Stomach smooth muscle (tissue), 2 donors: ENCODE measurements around the gene MMP23B.
"Not testable (repeated sequence)": the region's sequence is repeated elsewhere in the genome, so short reads cannot be mapped to it uniquely, and the experiment has no call there.

Source experiments
- H3K27ac ChIP-seq: one replicate; pipeline ENCODE4 v1.7.0; 2013; ENCODE audit warnings: mild to moderate bottlenecking, low read length, inconsistent platforms
- H3K27me3 ChIP-seq, 2 donors: one replicate each; pipeline ENCODE4 v1.7.0; 2013; ENCODE audit warnings: low read length in 2 of 2; ENCODE audit not compliant: insufficient read depth in 2 of 2, control insufficient read depth in 1 of 2
- H3K36me3 ChIP-seq, 2 donors: one replicate each; pipeline ENCODE4 v1.7.0; 2013; ENCODE audit warnings: low read length in 2 of 2; ENCODE audit not compliant: control insufficient read depth in 2 of 2, insufficient read depth in 2 of 2
- H3K4me1 ChIP-seq: one replicate; pipeline ENCODE4 v1.7.0; 2013; ENCODE audit warnings: low read length; ENCODE audit not compliant: control insufficient read depth, insufficient read depth
- H3K4me3 ChIP-seq, 2 donors: one replicate each; pipeline ENCODE4 v1.7.0; 2013; ENCODE audit warnings: low read length in 2 of 2
- H3K9ac ChIP-seq, 2 donors: one replicate each; pipeline ENCODE4 v1.7.0; 2013; ENCODE audit warnings: low read length in 2 of 2, mild to moderate bottlenecking in 1 of 2
- H3K9me3 ChIP-seq, 2 donors: one replicate each; pipeline ENCODE4 v1.7.0; 2013; ENCODE audit warnings: low read length in 2 of 2; ENCODE audit not compliant: control insufficient read depth in 2 of 2
- donor health status: healthy.
- donor health status: Pancreatic carcinoma.

The MMP23B gene

GRCh38 chr1:1638528-1638927 is 6.6 kb downstream of the MMP23B start:
- H3K36me3 ChIP-seq, H3K9ac ChIP-seq: not testable (repeated sequence)

GRCh38 chr1:1639368-1639767 is 7.4 kb downstream of the MMP23B start:
- not testable (repeated sequence) for H3K27me3 ChIP-seq, H3K9me3 ChIP-seq, H3K4me3 ChIP-seq, H3K36me3 ChIP-seq, H3K9ac ChIP-seq, H3K27ac ChIP-seq, H3K4me1 ChIP-seq

More at GRCh38 chr1:1638528-1638927, 6.6 kb downstream of the MMP23B start:
- H3K4me3 ChIP-seq, H3K9me3 ChIP-seq, H3K4me1 ChIP-seq, H3K27ac ChIP-seq, H3K27me3 ChIP-seq: not testable (repeated sequence)

GRCh38 chr1:1640081-1640480 is 8.1 kb downstream of the MMP23B start:
- H3K27me3 ChIP-seq, H3K9ac ChIP-seq, H3K4me1 ChIP-seq, H3K4me3 ChIP-seq, H3K9me3 ChIP-seq, H3K36me3 ChIP-seq, H3K27ac ChIP-seq: not testable (repeated sequence)

- not testable (repeated sequence) for H3K27me3 ChIP-seq, H3K9me3 ChIP-seq, H3K36me3 ChIP-seq
These were observed 8.9 kb downstream of the MMP23B start for GRCh38 chr1:1640711-1641461.

GRCh38 chr1:1646326-1646725 is 14.4 kb downstream of the MMP23B start:
- H3K9me3 ChIP-seq, H3K4me3 ChIP-seq, H3K27ac ChIP-seq, H3K27me3 ChIP-seq, H3K4me1 ChIP-seq, H3K9ac ChIP-seq: not testable (repeated sequence)
- peaks cover 20 to 23% of the 10 kb centered on the region in 2 donors for H3K36me3 ChIP-seq

More at GRCh38 chr1:1640711-1641461, 8.9 kb downstream of the MMP23B start:
- H3K4me3 ChIP-seq, H3K27ac ChIP-seq, H3K4me1 ChIP-seq, H3K9ac ChIP-seq: not testable (repeated sequence)

GRCh38 chr1:1647567-1648241 is 15.7 kb downstream of the MMP23B start:
- H3K4me1 ChIP-seq, H3K9ac ChIP-seq, H3K27me3 ChIP-seq, H3K4me3 ChIP-seq, H3K9me3 ChIP-seq, H3K27ac ChIP-seq: not testable (repeated sequence)
- H3K36me3 ChIP-seq = peaks cover 29 to 37% of the 10 kb centered on the region in 2 donors

- H3K36me3 ChIP-seq = peaks cover 29 to 37% of the 10 kb centered on the region in 2 donors
- H3K9ac ChIP-seq, H3K4me3 ChIP-seq, H3K27me3 ChIP-seq, H3K27ac ChIP-seq, H3K4me1 ChIP-seq, H3K9me3 ChIP-seq: not testable (repeated sequence)
These were observed 16.3 kb downstream of the MMP23B start for GRCh38 chr1:1648265-1648664.

GRCh38 chr1:1658583-1659549 is 26.9 kb downstream of the MMP23B start, which contains the start of gene CDK11B:
CDK11B (minus strand) TSS chr1:1659004; CDS start chr1:1657485, 1,519 bp downstream.
- not testable (repeated sequence) for H3K4me1 ChIP-seq, H3K9me3 ChIP-seq, H3K27me3 ChIP-seq
- Histone ChIP-seq H3K27ac (peak within 1 kb of the TSS; percentile 93), H3K9ac (peak within 1 kb of the TSS; percentile 86 to 96), H3K36me3 (peaks cover 8 to 12% of the 10 kb centered on the region in 2 donors), H3K4me3 (peak within 1 kb of the TSS; percentile 69 to 74)

GRCh38 chr1:1662392-1662791 is 30.4 kb downstream of the MMP23B start:
- peaks cover 13 to 18% of the 10 kb centered on the region in 2 donors for H3K36me3 ChIP-seq
- H3K27ac ChIP-seq = not testable (repeated sequence)

GRCh38 chr1:1662830-1663560 is 31.0 kb downstream of the MMP23B start:
- H3K9me3 ChIP-seq, H3K4me3 ChIP-seq, H3K27ac ChIP-seq, H3K4me1 ChIP-seq, H3K9ac ChIP-seq, H3K27me3 ChIP-seq: not testable (repeated sequence)
- peaks cover 13 to 18% of the 10 kb centered on the region in 2 donors for H3K36me3 ChIP-seq

More at GRCh38 chr1:1662392-1662791, 30.4 kb downstream of the MMP23B start:
- H3K27me3 ChIP-seq, H3K4me1 ChIP-seq, H3K9me3 ChIP-seq, H3K9ac ChIP-seq, H3K4me3 ChIP-seq: not testable (repeated sequence)
